ENCODE results near the gene TMEM253. TPM values are rescaled to one million over a fixed set of nuclear protein-coding genes. Genes with fewer than 3 reads are reported as not detected.

The TMEM253 gene
- total RNA-seq, 1 donor from 2014 or later = 1.9 TPM

- Mint-ChIP-seq H3K9me3 (no peaks in the 10 kb centered on the region), H3K27me3 (ENCODE audit: low read depth) (no peaks in the 10 kb centered on the region), H3K27ac (peak overlapping the region; percentile 32), H3K36me3 (peaks cover 37% of the 10 kb centered on the region), H3K4me1 (peaks cover 2% of the 10 kb centered on the region), H3K4me3 (no peak overlapping the region)
- TF ChIP-seq CTCF (IDR thresholded peaks at IDR 0.05; ENCODE audit: unreplicated experiment) = no peak
- no peak for DNase-seq (ENCODE audit: low spot score in 2 of 2, unreplicated experiment in 2 of 2)
These were observed 14.0 kb upstream of the TMEM253 start for GRCh38 chr14:21086908-21087293.

- no peak for TF ChIP-seq CTCF (IDR thresholded peaks at IDR 0.05; ENCODE audit: unreplicated experiment)
- H3K36me3 Mint-ChIP-seq = peaks cover 36% of the 10 kb centered on the region
- H3K27ac Mint-ChIP-seq = peak overlapping the region; percentile 43
- no peaks in the 10 kb centered on the region for H3K27me3 Mint-ChIP-seq (ENCODE audit: low read depth)
- H3K4me1 Mint-ChIP-seq = peaks cover 3% of the 10 kb centered on the region
- H3K9me3 Mint-ChIP-seq = no peaks in the 10 kb centered on the region
- DNase-seq (ENCODE audit: low spot score in 2 of 2, unreplicated experiment in 2 of 2) = no peak
- no peak overlapping the region for H3K4me3 Mint-ChIP-seq
These were observed 13.4 kb upstream of the TMEM253 start for GRCh38 chr14:21087294-21088091.

GRCh38 chr14:21088687-21089086, 12.2 kb upstream of the TMEM253 start:
- H3K36me3 Mint-ChIP-seq = peaks cover 40% of the 10 kb centered on the region
- no peaks in the 10 kb centered on the region for H3K9me3 Mint-ChIP-seq
- no peaks in the 10 kb centered on the region for H3K27me3 Mint-ChIP-seq (ENCODE audit: low read depth)
- peaks cover 15% of the 10 kb centered on the region for H3K4me1 Mint-ChIP-seq
- peak overlapping the region; percentile 69 for H3K27ac Mint-ChIP-seq
- H3K4me3 Mint-ChIP-seq = no peak overlapping the region
- DNase-seq (ENCODE audit: low spot score in 2 of 2, unreplicated experiment in 2 of 2) = no peak
- TF ChIP-seq CTCF (IDR thresholded peaks at IDR 0.05; ENCODE audit: unreplicated experiment) = no peak

DNA sequence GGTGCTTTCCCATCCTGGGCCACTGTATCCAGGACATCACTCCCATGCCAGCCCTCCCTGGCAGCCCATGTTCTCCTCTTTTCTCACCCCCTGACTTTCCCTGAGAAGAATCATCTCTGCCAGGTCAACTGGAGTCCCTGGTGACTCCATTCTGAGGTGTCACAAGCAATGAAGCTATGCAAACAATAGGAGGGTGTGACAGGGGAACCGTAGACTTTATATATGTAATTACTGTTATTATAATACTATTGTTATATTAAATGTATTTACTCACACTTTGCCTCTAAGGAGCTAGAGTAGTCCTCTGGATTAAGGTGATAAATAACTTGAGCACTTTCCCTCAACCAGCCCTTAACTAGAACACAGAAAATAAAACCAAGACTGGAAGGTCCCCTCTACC, 11.6 kb upstream of the TMEM253 start:
- peaks cover 37% of the 10 kb centered on the region for H3K36me3 Mint-ChIP-seq
- no peak for TF ChIP-seq CTCF (IDR thresholded peaks at IDR 0.05; ENCODE audit: unreplicated experiment)
- H3K27ac Mint-ChIP-seq = peak overlapping the region; percentile 69
- DNase-seq (ENCODE audit: low spot score in 2 of 2, unreplicated experiment in 2 of 2) = no peak
- H3K27me3 Mint-ChIP-seq (ENCODE audit: low read depth) = no peaks in the 10 kb centered on the region
- no peaks in the 10 kb centered on the region for H3K9me3 Mint-ChIP-seq
- no peak overlapping the region for H3K4me3 Mint-ChIP-seq
- peaks cover 21% of the 10 kb centered on the region for H3K4me1 Mint-ChIP-seq

DNA sequence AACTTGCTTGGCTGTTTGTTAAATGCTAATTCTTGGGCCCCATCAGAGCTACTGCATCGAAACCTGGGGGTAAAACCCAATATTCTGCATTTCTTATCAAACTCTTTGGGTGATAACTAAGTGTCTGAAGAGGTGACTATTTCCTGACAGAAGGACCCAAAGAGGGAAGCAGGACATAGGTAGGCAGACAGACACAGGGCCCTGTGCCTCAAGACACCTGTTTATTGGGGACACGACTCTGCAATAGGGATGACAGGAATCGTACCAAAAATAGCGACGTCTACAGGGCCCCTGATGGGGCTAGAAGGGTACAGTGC, 11.0 kb upstream of the TMEM253 start:
- H3K4me3 Mint-ChIP-seq = no peak overlapping the region
- no peaks in the 10 kb centered on the region for H3K27me3 Mint-ChIP-seq (ENCODE audit: low read depth)
- no peaks in the 10 kb centered on the region for H3K9me3 Mint-ChIP-seq
- DNase-seq (ENCODE audit: low spot score in 2 of 2, unreplicated experiment in 2 of 2) = no peak
- H3K36me3 Mint-ChIP-seq = peaks cover 32% of the 10 kb centered on the region
- TF ChIP-seq CTCF (IDR thresholded peaks at IDR 0.05; ENCODE audit: unreplicated experiment) = no peak
- peaks cover 26% of the 10 kb centered on the region for H3K4me1 Mint-ChIP-seq
- peak overlapping the region; percentile 12 for H3K27ac Mint-ChIP-seq
